ENCODE measurements around the gene FNDC5. TPM values are rescaled to one million over a fixed set of nuclear protein-coding genes. Genes with fewer than 3 reads are reported as not detected.

The FNDC5 gene
- total RNA-seq, 3 donors from 2014 or later: 0.38 to 0.51 (median 0.41) TPM

DNA sequence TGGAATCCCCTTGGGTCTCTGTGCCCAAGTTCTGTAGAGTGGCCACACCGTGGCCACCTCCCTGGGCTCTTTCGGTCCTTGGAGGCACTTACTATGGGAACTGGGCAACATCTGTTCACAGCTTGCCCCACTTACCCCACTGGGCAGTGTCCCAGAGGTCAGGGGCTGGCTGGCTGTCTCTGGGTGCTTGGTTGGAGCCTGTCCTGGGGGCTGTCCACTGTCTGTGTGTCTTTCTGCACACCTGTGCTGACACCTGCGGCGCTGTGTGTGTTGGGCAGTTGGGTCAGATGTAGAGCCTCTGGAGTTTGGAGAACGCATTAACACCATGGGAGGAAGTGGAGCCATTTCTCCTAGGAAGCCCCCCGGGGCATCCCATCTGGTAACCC, 31.8 kb upstream of the FNDC5 start:
- no peak for ATAC-seq
- peaks cover 14% of the 10 kb centered on the region for H3K4me1 ChIP-seq (ENCODE audit: low read depth)

DNA sequence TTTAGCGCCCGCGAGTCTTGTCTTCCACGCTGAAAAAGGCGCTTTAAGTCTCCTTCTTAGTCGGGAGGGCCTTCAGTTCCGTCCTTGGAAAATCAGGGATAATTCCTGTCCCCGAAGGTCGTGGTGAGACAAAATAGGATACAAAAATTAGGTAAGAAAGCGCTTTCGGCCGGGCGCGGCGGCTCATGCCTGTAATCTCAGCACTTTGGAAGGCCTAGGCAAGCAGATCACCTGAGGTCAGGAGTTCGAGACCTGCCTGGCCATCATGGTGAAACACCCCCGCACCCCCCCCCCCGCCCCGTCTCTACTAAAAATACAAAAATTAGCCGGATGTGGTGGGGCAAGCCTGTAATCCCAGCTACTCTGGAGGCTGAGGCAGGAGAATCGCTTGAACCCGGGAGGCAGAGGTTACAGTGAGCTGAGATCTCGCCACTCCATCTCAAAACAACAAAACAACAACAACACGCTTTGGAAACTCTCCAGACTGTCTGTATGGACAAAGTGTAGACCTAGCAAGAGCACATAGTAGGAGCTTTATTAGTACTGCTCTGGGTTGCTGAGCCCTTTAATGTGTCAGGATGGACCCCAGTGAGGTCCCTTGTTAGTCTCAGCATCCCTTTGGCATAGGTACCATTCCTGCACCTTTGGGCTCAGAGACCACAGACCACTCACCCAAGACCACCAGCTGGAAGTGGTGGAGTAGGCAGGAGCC, 31.3 kb upstream of the FNDC5 start:
- TF ChIP-seq, protein P1, sequence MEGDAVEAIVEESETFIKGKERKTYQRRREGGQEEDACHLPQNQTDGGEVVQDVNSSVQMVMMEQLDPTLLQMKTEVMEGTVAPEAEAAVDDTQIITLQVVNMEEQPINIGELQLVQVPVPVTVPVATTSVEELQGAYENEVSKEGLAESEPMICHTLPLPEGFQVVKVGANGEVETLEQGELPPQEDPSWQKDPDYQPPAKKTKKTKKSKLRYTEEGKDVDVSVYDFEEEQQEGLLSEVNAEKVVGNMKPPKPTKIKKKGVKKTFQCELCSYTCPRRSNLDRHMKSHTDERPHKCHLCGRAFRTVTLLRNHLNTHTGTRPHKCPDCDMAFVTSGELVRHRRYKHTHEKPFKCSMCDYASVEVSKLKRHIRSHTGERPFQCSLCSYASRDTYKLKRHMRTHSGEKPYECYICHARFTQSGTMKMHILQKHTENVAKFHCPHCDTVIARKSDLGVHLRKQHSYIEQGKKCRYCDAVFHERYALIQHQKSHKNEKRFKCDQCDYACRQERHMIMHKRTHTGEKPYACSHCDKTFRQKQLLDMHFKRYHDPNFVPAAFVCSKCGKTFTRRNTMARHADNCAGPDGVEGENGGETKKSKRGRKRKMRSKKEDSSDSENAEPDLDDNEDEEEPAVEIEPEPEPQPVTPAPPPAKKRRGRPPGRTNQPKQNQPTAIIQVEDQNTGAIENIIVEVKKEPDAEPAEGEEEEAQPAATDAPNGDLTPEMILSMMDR (IDR thresholded peaks at IDR 0.05): no peak

More for the DNA sequence above, 31.8 kb upstream of the FNDC5 start:
- peak in 1 of 3 donors; percentile 44 for DNase-seq
- no peaks in the 10 kb centered on the region for H3K36me3 ChIP-seq (ENCODE audit: low read depth)
- TF ChIP-seq, protein P1 (IDR thresholded peaks at IDR 0.05): no peak
- no peak overlapping the region for H3K4me3 ChIP-seq
- intact Hi-C loops (cut with DNase I, micrococcal nuclease): no loop called here
- H3K9me3 ChIP-seq: no peaks in the 10 kb centered on the region

GRCh38 chr1:32900956-32901822, 30.5 kb upstream of the FNDC5 start, which contains the start of gene TMEM54:
Gene TMEM54 (minus strand): TSS chr1:32901389. CDS start chr1:32901238, 151 bp downstream.
- TF ChIP-seq, protein P1 (IDR thresholded peaks at IDR 0.05): no peak

More for the DNA sequence above, 31.3 kb upstream of the FNDC5 start:
- DNase-seq (peak in 2 of 3 donors; percentile 35 to 56), ATAC-seq (no peak)
- H3K9me3 ChIP-seq: no peaks in the 10 kb centered on the region
- intact Hi-C loops (cut with DNase I, micrococcal nuclease): no loop called here
- peak overlapping the region; percentile 78 for H3K4me3 ChIP-seq
- no peaks in the 10 kb centered on the region for H3K36me3 ChIP-seq (ENCODE audit: low read depth)
- peaks cover 14% of the 10 kb centered on the region for H3K4me1 ChIP-seq (ENCODE audit: low read depth)

DNA sequence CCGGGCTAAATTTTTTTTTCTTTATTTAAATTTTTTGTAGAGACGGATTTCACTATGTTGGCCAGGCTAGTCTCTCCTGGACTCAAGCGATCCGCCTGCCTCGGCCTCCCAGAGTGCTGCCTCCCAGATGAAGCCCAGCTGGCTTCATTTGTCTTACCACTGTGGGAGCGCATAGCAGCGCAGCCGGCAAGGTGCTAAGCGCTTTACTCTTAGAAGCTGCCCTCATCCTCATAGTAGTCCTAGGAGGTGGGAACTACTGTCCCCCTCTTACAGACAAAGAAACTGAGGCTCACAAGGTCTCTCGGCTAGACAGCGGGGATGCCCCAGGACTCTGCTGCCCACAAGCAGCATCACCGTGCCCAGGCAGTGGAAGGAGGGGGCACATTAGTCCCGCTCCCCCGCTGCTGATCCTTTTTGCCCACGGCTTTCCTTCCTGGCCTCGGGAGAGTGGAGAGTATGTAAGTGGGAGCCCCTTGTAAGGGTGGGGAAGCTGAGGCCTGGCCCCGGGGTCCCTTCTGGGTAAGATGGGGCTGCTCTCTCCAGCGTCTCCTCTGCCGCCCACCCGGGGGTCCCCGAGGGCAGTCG, 29.8 kb upstream of the FNDC5 start:
- TF ChIP-seq, protein P1 (IDR thresholded peaks at IDR 0.05): no peak
- H3K36me3 ChIP-seq (ENCODE audit: low read depth): no peaks in the 10 kb centered on the region
- H3K4me3 ChIP-seq: peak overlapping the region; percentile 78
- peaks cover 10% of the 10 kb centered on the region for H3K4me1 ChIP-seq (ENCODE audit: low read depth)
- no peaks in the 10 kb centered on the region for H3K9me3 ChIP-seq
- intact Hi-C loops (cut with DNase I, micrococcal nuclease): no loop called here
- peak; percentile 15 for ATAC-seq
- DNase-seq: peak in 1 of 3 donors; percentile 38

More at GRCh38 chr1:32900956-32901822, 30.5 kb upstream of the FNDC5 start, which contains the start of gene TMEM54:
- Histone ChIP-seq H3K9me3 (no peaks in the 10 kb centered on the region), H3K4me1 (ENCODE audit: low read depth) (peaks cover 14% of the 10 kb centered on the region), H3K4me3 (peak within 1 kb of the TSS; percentile 78), H3K36me3 (ENCODE audit: low read depth) (no peaks in the 10 kb centered on the region)
- DNase-seq: peak; percentile 81 to 91 (median 85)
- intact Hi-C loops (cut with DNase I, micrococcal nuclease): no loop called here
- ATAC-seq: peak; percentile 79

DNA sequence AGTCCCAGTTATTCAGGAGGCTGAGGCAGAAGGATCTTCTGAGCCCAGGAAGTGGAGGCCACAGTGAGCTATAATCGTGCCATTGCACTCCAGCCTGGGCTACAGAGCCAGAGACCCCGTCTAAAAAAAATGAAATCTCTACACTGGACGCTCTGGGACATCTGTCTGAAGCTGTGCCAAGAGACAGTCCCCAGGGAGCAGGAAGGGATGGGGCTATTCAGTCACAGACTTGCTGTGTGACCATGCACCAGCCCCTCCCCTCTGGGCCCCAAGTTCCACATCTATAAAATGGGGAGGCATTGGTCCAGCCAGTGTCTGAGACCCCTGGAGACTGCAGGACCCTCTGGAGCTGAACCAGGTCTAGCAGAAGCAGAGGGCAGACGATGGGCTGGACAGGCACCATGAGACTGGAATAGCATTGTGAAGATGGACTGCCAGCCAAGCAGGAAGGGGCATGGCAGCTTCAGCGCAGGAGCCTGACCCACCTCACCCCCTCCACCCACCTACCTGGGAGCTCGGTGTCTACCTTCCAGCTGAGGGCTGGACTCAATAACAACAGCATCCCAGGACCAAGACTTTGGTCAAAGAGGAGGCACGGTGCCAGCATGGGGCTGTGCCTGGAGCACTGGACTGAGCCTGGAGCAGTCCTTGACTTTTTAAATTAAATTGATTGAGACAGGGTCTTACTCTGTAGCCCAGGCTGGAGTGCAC, 29.0 kb upstream of the FNDC5 start:
- Histone ChIP-seq H3K9me3 (no peaks in the 10 kb centered on the region), H3K4me3 (peak overlapping the region; percentile 78), H3K4me1 (ENCODE audit: low read depth) (peaks cover 7% of the 10 kb centered on the region), H3K36me3 (ENCODE audit: low read depth) (no peaks in the 10 kb centered on the region)
- TF ChIP-seq, protein P1 (IDR thresholded peaks at IDR 0.05): no peak
- ATAC-seq (no peak), DNase-seq (peak in 2 of 3 donors; percentile 55 to 63)
- intact Hi-C loops (cut with DNase I, micrococcal nuclease): no loop called here

Measured in mucosa of descending colon (tissue), 3 donors.